Muscle layer of duodenum (tissue), 2 donors: ENCODE data around the gene SLC44A2.

Source experiments
- H3K27ac ChIP-seq: one replicate; pipeline ENCODE4 v1.7.0; 2013; ENCODE audit warnings: mild to moderate bottlenecking, low read length
- H3K27me3 ChIP-seq: one replicate; pipeline ENCODE4 v1.7.0; 2013; ENCODE audit warnings: low read depth, mild to moderate bottlenecking, control low read depth, low read length
- H3K36me3 ChIP-seq, 2 donors: one replicate each; pipeline ENCODE4 v1.7.0; 2013; ENCODE audit warnings: low read length in 2 of 2, control low read depth in 1 of 2, mild to moderate bottlenecking in 1 of 2; ENCODE audit not compliant: insufficient read depth in 2 of 2, control insufficient read depth in 1 of 2
- H3K4me1 ChIP-seq, 2 donors: one replicate each; pipeline ENCODE4 v1.7.0; 2013; ENCODE audit warnings: low read length in 2 of 2, mild to moderate bottlenecking in 2 of 2, control low read depth in 1 of 2, moderate library complexity in 1 of 2; ENCODE audit not compliant: insufficient read depth in 2 of 2, control insufficient read depth in 1 of 2
- H3K4me3 ChIP-seq, 2 donors: one replicate each; pipeline ENCODE4 v1.7.0; 2013; ENCODE audit warnings: low read length in 2 of 2, low read depth in 1 of 2, mild to moderate bottlenecking in 1 of 2
- H3K9me3 ChIP-seq, 2 donors: one replicate each; pipeline ENCODE4 v1.7.0; 2013; ENCODE audit warnings: low read length in 2 of 2, control low read depth in 1 of 2, mild to moderate bottlenecking in 1 of 2; ENCODE audit not compliant: control insufficient read depth in 1 of 2
- donor health status: healthy.

Gene SLC44A2

GRCh38 chr19:10600149-10600548, 25.2 kb upstream of the SLC44A2 start:
- Histone ChIP-seq H3K4me1 (peaks cover 0 to 16% of the 10 kb centered on the region in 2 donors), H3K9me3 (no peaks in the 10 kb centered on the region), H3K27me3 (no peaks in the 10 kb centered on the region), H3K4me3 (no peak overlapping the region), H3K36me3 (peaks cover 0 to 9% of the 10 kb centered on the region in 2 donors), H3K27ac (no peak overlapping the region)

- peaks cover 0 to 9% of the 10 kb centered on the region in 2 donors for H3K36me3 ChIP-seq
- no peaks in the 10 kb centered on the region for H3K9me3 ChIP-seq
- no peaks in the 10 kb centered on the region for H3K27me3 ChIP-seq
- no peak overlapping the region for H3K27ac ChIP-seq
- peaks cover 0 to 16% of the 10 kb centered on the region in 2 donors for H3K4me1 ChIP-seq
- peak overlapping the region in 1 of 2 donors; percentile 92 for H3K4me3 ChIP-seq
Measured at GRCh38 chr19:10601999-10602329, 23.4 kb upstream of the SLC44A2 start.

- Histone ChIP-seq H3K4me1 (peaks cover 0 to 16% of the 10 kb centered on the region in 2 donors), H3K4me3 (peak overlapping the region; percentile 78 to 92), H3K27me3 (no peaks in the 10 kb centered on the region), H3K27ac (peak overlapping the region; percentile 83), H3K9me3 (no peaks in the 10 kb centered on the region), H3K36me3 (peaks cover 0 to 9% of the 10 kb centered on the region in 2 donors)
Measured at GRCh38 chr19:10602330-10603083, 22.8 kb upstream of the SLC44A2 start.

GRCh38 chr19:10603084-10603872, 22.1 kb upstream of the SLC44A2 start:
- peaks cover 0 to 16% of the 10 kb centered on the region in 2 donors for H3K4me1 ChIP-seq
- H3K27ac ChIP-seq: peak overlapping the region; percentile 83
- H3K36me3 ChIP-seq: peaks cover 0 to 9% of the 10 kb centered on the region in 2 donors
- peak overlapping the region; percentile 78 to 92 for H3K4me3 ChIP-seq
- H3K27me3 ChIP-seq: no peaks in the 10 kb centered on the region
- H3K9me3 ChIP-seq: no peaks in the 10 kb centered on the region

GRCh38 chr19:10603873-10604459, 21.4 kb upstream of the SLC44A2 start:
- H3K27me3 ChIP-seq: no peaks in the 10 kb centered on the region
- peaks cover 0 to 9% of the 10 kb centered on the region in 2 donors for H3K36me3 ChIP-seq
- H3K27ac ChIP-seq: peak overlapping the region; percentile 83
- no peaks in the 10 kb centered on the region for H3K9me3 ChIP-seq
- peak overlapping the region; percentile 78 to 92 for H3K4me3 ChIP-seq
- H3K4me1 ChIP-seq: peaks cover 0 to 16% of the 10 kb centered on the region in 2 donors

GRCh38 chr19:10604460-10604980, 20.8 kb upstream of the SLC44A2 start:
- Histone ChIP-seq H3K27ac (peak overlapping the region; percentile 33), H3K9me3 (no peaks in the 10 kb centered on the region), H3K27me3 (no peaks in the 10 kb centered on the region), H3K36me3 (peaks cover 0 to 9% of the 10 kb centered on the region in 2 donors), H3K4me3 (peak overlapping the region in 1 of 2 donors; percentile 92), H3K4me1 (peaks cover 0 to 16% of the 10 kb centered on the region in 2 donors)

GRCh38 chr19:10611907-10612306, 13.4 kb upstream of the SLC44A2 start:
- Histone ChIP-seq H3K36me3 (no peaks in the 10 kb centered on the region), H3K4me3 (no peak overlapping the region), H3K4me1 (peaks cover 0 to 12% of the 10 kb centered on the region in 2 donors), H3K27me3 (no peaks in the 10 kb centered on the region), H3K27ac (no peak overlapping the region), H3K9me3 (no peaks in the 10 kb centered on the region)

- no peak overlapping the region for H3K27ac ChIP-seq
Measured at GRCh38 chr19:10612499-10613119, 12.7 kb upstream of the SLC44A2 start.

GRCh38 chr19:10615429-10616023, 9.8 kb upstream of the SLC44A2 start:
- Histone ChIP-seq H3K4me1 (peaks cover 0 to 12% of the 10 kb centered on the region in 2 donors), H3K4me3 (no peak overlapping the region), H3K36me3 (no peaks in the 10 kb centered on the region), H3K9me3 (no peaks in the 10 kb centered on the region), H3K27ac (no peak overlapping the region), H3K27me3 (no peaks in the 10 kb centered on the region)

More at GRCh38 chr19:10612499-10613119, 12.7 kb upstream of the SLC44A2 start:
- H3K36me3 ChIP-seq: no peaks in the 10 kb centered on the region
- H3K9me3 ChIP-seq: no peaks in the 10 kb centered on the region
- no peak overlapping the region for H3K4me3 ChIP-seq
- H3K4me1 ChIP-seq: peaks cover 0 to 12% of the 10 kb centered on the region in 2 donors
- H3K27me3 ChIP-seq: no peaks in the 10 kb centered on the region

- Histone ChIP-seq H3K27me3 (no peaks in the 10 kb centered on the region), H3K4me1 (peaks cover 0 to 4% of the 10 kb centered on the region in 2 donors), H3K27ac (no peak overlapping the region), H3K9me3 (no peaks in the 10 kb centered on the region), H3K4me3 (no peak overlapping the region), H3K36me3 (no peaks in the 10 kb centered on the region)
Measured at GRCh38 chr19:10617409-10618121, 7.8 kb upstream of the SLC44A2 start.
